K562 (cell line): Measurements from ENCODE around the gene ZNF440.

Experiments
- BRF1 ChIP-seq: IDR thresholded peaks from 3 replicates; pipeline ENCODE4 v1.6.1; 2011; ENCODE audit warnings: borderline replicate concordance, mild to moderate bottlenecking; ENCODE audit not compliant: insufficient read length; ENCODE audit errors: extremely low read depth
- FOXM1 ChIP-seq, 2 experiments: fragments of 450-650 bp in 1 of 2; sonication (generic) in 1 of 2; formaldehyde crosslinking in 1 of 2; IDR thresholded peaks; 2 replicates each; pipeline versions ENCODE4 v1.6.1 to v1.9.0; 2017 to 2022; ENCODE audit warnings: low read depth in 2 of 2, mild to moderate bottlenecking in 2 of 2, missing genetic modification reagents in 1 of 2, moderate library complexity in 1 of 2
- GATA2 ChIP-seq: sonication (generic); formaldehyde crosslinking; IDR thresholded peaks from 2 replicates; pipeline ENCODE4 v1.4.0; 2020; ENCODE audit warnings: mild to moderate bottlenecking, missing genetic modification reagents
- JUNB ChIP-seq: fragments of 450-650 bp; formaldehyde crosslinking; conservative IDR thresholded peaks from 2 replicates; pipeline ENCODE4 v1.4.0; 2020; ENCODE audit warnings: mild to moderate bottlenecking
- POLR2A ChIP-seq: fragments of 450-650 bp; conservative IDR thresholded peaks from 2 replicates; pipeline ENCODE4 v1.6.1; 2016
- POLR2AphosphoS5 ChIP-seq: IDR thresholded peaks from 2 replicates; pipeline ENCODE4 v1.6.1; 2011; ENCODE audit warnings: mild to moderate bottlenecking, low read depth, low read length, moderate library complexity; ENCODE audit not compliant: control insufficient read depth, insufficient read depth
- POLR2G ChIP-seq: fragments of 200-400 bp; formaldehyde crosslinking; IDR thresholded peaks from 2 replicates; pipeline ENCODE4 v1.6.1; 2017; ENCODE audit warnings: low read depth, mild to moderate bottlenecking, antibody characterized with exemption, low read length, moderate library complexity
- ZNF146 ChIP-seq: IDR thresholded peaks from one replicate; pipeline ENCODE4 v1.6.1; 2018; ENCODE audit warnings: missing compliant biosample characterization; ENCODE audit not compliant: unreplicated experiment
- TF ChIP-seq, protein P1 (sequence below): sonication (generic); formaldehyde crosslinking; IDR thresholded peaks from 2 replicates; pipeline ENCODE4 v1.5.0; 2020; ENCODE audit warnings: missing genetic modification reagents
- TF ChIP-seq, protein P2 (sequence below): sonication (generic); formaldehyde crosslinking; IDR thresholded peaks from 2 replicates; pipeline ENCODE4 v1.8.1; 2023; ENCODE audit warnings: missing genetic modification reagents, mild to moderate bottlenecking, borderline replicate concordance
- TF ChIP-seq, protein P3 (sequence below): fragments of 250-450 bp; sonication (Bioruptor Pico); IDR thresholded peaks from 2 replicates; pipeline ENCODE4 v1.8.0; 2021; ENCODE audit warnings: moderate library complexity, mild to moderate bottlenecking, inconsistent platforms
- TF ChIP-seq, protein P4 (sequence below), 3 experiments: IDR thresholded peaks in 2 of 3; conservative IDR thresholded peaks in 1 of 3; 2 replicates each; pipeline ENCODE4 v1.5.1; 2011 to 2012; ENCODE audit warnings: low read length in 3 of 3, mild to moderate bottlenecking in 3 of 3, control low read depth in 2 of 3, improper control_type of control experiment in 1 of 3, inconsistent platforms in 1 of 3, low read depth in 1 of 3, mixed read lengths in 1 of 3, moderate library complexity in 1 of 3; ENCODE audit not compliant: insufficient read depth in 2 of 3

DNA sequence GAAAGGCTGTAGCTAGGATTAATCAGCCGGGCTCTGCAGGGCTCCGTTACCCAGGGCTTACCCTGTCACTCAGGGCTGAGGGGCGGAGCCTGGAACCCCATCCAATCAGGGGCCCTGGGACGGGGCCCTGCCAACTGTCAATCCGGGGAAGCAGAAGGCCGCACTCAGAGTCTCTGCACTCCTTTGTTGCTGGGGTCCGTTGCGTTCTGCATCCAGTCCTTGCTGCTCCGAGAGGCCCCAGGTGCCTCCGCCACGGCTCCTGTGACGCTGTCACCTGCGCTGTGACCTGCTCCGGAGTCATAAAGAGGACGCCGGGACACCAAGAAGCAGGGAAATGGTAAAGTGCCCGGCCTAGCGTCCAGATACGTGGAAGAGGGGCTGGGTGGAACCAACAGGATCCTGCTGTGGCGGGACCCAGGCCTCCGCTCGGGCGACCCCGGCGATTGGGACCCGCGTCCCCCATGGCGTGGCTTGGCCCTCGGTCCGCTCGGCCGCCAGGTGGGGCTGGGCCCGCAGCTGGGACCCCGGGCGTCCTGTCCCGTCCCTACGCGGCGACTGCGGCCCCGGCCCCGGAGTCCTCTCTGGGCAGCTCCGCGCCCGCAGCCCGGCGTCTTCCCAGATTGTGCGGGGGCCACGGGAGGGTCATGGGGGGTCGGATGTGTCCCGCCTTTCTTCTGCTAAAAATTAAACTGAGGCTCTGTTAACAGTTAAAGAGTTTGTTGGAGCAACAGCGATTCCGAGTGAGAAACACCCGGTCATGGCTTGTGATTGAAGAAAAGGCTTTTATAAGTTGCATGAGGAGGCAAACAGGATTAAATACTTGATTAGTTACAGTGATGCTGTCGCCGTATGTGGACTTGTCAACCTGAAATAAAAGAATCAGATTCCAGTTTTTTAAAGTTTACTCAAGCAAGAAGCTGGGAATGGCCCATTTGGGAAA lies 15.4 kb upstream of the ZNF440 start, which contains the start of gene ZNF491:
- TF ChIP-seq, protein P1, sequence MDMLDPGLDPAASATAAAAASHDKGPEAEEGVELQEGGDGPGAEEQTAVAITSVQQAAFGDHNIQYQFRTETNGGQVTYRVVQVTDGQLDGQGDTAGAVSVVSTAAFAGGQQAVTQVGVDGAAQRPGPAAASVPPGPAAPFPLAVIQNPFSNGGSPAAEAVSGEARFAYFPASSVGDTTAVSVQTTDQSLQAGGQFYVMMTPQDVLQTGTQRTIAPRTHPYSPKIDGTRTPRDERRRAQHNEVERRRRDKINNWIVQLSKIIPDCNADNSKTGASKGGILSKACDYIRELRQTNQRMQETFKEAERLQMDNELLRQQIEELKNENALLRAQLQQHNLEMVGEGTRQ (CRISPR knock-in tag): no peak
- TF ChIP-seq FOXM1 (IDR thresholded peaks at IDR 0.05; ENCODE audit: low read depth) (no peak), FOXM1 (CRISPR knock-in tag; IDR thresholded peaks at IDR 0.05; ENCODE audit: low read depth) (no peak), POLR2AphosphoS5 (no peak), POLR2G (peak; percentile 69), JUNB (CRISPR knock-in tag) (no peak), ZNF146 (CRISPR knock-in tag) (no peak), BRF1 (no peak), GATA2 (no peak), POLR2A (no peak)
- TF ChIP-seq, protein P2, sequence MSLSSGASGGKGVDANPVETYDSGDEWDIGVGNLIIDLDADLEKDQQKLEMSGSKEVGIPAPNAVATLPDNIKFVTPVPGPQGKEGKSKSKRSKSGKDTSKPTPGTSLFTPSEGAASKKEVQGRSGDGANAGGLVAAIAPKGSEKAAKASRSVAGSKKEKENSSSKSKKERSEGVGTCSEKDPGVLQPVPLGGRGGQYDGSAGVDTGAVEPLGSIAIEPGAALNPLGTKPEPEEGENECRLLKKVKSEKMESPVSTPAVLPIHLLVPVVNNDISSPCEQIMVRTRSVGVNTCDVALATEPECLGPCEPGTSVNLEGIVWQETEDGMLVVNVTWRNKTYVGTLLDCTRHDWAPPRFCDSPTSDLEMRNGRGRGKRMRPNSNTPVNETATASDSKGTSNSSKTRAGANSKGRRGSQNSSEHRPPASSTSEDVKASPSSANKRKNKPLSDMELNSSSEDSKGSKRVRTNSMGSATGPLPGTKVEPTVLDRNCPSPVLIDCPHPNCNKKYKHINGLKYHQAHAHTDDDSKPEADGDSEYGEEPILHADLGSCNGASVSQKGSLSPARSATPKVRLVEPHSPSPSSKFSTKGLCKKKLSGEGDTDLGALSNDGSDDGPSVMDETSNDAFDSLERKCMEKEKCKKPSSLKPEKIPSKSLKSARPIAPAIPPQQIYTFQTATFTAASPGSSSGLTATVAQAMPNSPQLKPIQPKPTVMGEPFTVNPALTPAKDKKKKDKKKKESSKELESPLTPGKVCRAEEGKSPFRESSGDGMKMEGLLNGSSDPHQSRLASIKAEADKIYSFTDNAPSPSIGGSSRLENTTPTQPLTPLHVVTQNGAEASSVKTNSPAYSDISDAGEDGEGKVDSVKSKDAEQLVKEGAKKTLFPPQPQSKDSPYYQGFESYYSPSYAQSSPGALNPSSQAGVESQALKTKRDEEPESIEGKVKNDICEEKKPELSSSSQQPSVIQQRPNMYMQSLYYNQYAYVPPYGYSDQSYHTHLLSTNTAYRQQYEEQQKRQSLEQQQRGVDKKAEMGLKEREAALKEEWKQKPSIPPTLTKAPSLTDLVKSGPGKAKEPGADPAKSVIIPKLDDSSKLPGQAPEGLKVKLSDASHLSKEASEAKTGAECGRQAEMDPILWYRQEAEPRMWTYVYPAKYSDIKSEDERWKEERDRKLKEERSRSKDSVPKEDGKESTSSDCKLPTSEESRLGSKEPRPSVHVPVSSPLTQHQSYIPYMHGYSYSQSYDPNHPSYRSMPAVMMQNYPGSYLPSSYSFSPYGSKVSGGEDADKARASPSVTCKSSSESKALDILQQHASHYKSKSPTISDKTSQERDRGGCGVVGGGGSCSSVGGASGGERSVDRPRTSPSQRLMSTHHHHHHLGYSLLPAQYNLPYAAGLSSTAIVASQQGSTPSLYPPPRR (CRISPR knock-in tag): no peak
- TF ChIP-seq, protein P3, sequence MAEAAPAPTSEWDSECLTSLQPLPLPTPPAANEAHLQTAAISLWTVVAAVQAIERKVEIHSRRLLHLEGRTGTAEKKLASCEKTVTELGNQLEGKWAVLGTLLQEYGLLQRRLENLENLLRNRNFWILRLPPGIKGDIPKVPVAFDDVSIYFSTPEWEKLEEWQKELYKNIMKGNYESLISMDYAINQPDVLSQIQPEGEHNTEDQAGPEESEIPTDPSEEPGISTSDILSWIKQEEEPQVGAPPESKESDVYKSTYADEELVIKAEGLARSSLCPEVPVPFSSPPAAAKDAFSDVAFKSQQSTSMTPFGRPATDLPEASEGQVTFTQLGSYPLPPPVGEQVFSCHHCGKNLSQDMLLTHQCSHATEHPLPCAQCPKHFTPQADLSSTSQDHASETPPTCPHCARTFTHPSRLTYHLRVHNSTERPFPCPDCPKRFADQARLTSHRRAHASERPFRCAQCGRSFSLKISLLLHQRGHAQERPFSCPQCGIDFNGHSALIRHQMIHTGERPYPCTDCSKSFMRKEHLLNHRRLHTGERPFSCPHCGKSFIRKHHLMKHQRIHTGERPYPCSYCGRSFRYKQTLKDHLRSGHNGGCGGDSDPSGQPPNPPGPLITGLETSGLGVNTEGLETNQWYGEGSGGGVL: no peak
- TF ChIP-seq, protein P4, sequence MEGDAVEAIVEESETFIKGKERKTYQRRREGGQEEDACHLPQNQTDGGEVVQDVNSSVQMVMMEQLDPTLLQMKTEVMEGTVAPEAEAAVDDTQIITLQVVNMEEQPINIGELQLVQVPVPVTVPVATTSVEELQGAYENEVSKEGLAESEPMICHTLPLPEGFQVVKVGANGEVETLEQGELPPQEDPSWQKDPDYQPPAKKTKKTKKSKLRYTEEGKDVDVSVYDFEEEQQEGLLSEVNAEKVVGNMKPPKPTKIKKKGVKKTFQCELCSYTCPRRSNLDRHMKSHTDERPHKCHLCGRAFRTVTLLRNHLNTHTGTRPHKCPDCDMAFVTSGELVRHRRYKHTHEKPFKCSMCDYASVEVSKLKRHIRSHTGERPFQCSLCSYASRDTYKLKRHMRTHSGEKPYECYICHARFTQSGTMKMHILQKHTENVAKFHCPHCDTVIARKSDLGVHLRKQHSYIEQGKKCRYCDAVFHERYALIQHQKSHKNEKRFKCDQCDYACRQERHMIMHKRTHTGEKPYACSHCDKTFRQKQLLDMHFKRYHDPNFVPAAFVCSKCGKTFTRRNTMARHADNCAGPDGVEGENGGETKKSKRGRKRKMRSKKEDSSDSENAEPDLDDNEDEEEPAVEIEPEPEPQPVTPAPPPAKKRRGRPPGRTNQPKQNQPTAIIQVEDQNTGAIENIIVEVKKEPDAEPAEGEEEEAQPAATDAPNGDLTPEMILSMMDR (IDR thresholded peaks at IDR 0.05 in 2 of 3, conservative IDR thresholded peaks at IDR 0.05 in 1 of 3; ENCODE audit: insufficient read depth in 2 of 3, low read depth in 1 of 3, low read length in 3 of 3): peak in 2 of 3 experiments; percentile 12 to 29; a peak in 2 of 6 replicates
